ENCODE results near the gene OR51G2. TPM values are rescaled to one million over a fixed set of nuclear protein-coding genes. Genes with fewer than 3 reads are reported as not detected.
"Not testable (repeated sequence)": the region's sequence is repeated elsewhere in the genome, so short reads cannot be mapped to it uniquely, and the experiment has no call there.

Gene OR51G2, protein sequence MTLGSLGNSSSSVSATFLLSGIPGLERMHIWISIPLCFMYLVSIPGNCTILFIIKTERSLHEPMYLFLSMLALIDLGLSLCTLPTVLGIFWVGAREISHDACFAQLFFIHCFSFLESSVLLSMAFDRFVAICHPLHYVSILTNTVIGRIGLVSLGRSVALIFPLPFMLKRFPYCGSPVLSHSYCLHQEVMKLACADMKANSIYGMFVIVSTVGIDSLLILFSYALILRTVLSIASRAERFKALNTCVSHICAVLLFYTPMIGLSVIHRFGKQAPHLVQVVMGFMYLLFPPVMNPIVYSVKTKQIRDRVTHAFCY
- polyA plus RNA-seq (ENCODE audit: insufficient read length in 4 of 4) = not detected

DNA sequence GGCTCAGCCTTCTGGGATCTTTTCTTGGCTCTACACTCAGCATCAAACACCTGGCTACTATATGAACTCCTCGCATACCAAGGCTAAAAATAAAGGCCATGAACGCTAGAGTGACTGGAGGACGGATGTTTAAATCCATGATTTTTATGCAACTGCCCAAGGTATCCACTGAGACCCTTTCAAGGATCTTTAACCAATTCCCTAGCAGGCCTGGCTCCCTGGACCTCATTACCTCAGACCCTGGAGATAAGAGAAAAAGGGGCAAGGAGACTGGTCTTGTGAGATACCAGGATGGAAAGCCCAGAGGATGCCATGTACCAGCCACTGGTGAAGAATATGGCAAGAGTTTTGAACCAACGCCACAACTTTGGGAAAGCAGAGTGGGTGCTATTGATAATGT lies at the start of gene OR51G2:
OR51G2 (minus strand) TSS at position 101 of the 400 bp plus-strand sequence. CDS start 3,687 bp downstream, outside the sequence.
- no peak for DNase-seq (ENCODE audit: low read depth in 4 of 4, low spot score in 3 of 4)

GRCh38 chr11:4962816-4963215 lies 43.7 kb upstream of the OR51G2 start:
- DNase-seq (ENCODE audit: low read depth in 4 of 4, low spot score in 3 of 4) = no peak

GRCh38 chr11:4960877-4961276 lies 41.7 kb upstream of the OR51G2 start:
- DNase-seq (ENCODE audit: low read depth in 4 of 4, low spot score in 3 of 4) = no peak

GRCh38 chr11:4957396-4957795 lies 38.2 kb upstream of the OR51G2 start:
- DNase-seq (ENCODE audit: low read depth in 4 of 4, low spot score in 3 of 4) = no peak

- DNase-seq (ENCODE audit: low read depth in 4 of 4, low spot score in 3 of 4) = not testable (repeated sequence)
These were observed 36.5 kb upstream of the OR51G2 start, which contains the start of gene OR51A2 for GRCh38 chr11:4955613-4956012. Gene OR51A2 (minus strand): TSS chr11:4955713. CDS start chr11:4955713, 0 bp downstream.

GRCh38 chr11:4947505-4947904 lies 28.4 kb upstream of the OR51G2 start, which contains the start of gene OR51A4:
Gene OR51A4 (minus strand): TSS chr11:4947605. CDS start chr11:4947100, 505 bp downstream.
- DNase-seq (ENCODE audit: low read depth in 4 of 4, low spot score in 3 of 4) = no peak

- no peak for DNase-seq (ENCODE audit: low read depth in 4 of 4, low spot score in 3 of 4)
These were observed 17.6 kb upstream of the OR51G2 start for GRCh38 chr11:4936745-4937144.

- DNase-seq (ENCODE audit: low read depth in 4 of 4, low spot score in 3 of 4) = no peak
These were observed 13.6 kb upstream of the OR51G2 start for GRCh38 chr11:4932751-4933150.

GRCh38 chr11:4926608-4927007 lies 7.5 kb upstream of the OR51G2 start:
- DNase-seq (ENCODE audit: low read depth in 4 of 4, low spot score in 3 of 4) = no peak

DNA sequence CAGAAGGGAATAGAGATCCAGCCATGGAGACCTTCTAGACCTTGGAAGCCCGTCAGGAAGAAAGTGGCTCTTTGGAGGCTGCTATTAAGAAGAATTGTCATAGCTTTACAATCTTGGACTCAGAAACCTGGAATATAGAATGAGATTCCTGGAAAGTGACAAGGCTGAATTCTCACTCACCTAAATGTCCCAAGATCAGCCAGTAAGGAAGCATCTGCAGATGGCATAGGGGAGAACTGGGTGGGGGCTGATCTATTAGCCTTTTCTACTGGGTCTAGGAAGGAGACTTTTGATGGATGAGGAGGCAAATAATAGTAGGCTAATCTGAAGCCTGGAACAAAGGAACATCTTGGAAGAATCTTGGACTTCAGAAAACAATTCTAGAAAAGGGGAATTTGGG lies 5.1 kb upstream of the OR51G2 start, which contains the start of gene OR51G1:
OR51G1 (minus strand) TSS at position 101 of the 400 bp plus-strand sequence; CDS start at position 101, 0 bp downstream.
- no peak for DNase-seq (ENCODE audit: low read depth in 4 of 4, low spot score in 3 of 4)

DNA sequence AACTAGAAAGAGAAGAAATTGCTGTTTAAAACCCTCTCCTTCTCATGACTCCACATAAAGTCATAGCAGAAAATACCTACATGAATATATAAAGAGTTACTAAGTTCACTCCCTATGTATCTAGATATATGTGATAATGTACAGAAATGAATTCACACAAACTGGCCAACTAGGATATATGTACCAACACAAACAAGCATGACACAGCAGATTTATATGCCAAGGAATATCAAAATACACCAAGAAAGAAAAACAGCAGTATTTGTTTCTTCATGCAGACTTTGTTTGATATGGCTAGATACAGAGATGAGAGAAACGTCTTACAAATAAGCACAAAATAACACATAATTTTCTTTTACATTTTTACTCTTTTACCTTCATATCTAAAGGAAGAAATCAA lies 3.2 kb upstream of the OR51G2 start:
- DNase-seq (ENCODE audit: low read depth in 4 of 4, low spot score in 3 of 4) = no peak

DNA sequence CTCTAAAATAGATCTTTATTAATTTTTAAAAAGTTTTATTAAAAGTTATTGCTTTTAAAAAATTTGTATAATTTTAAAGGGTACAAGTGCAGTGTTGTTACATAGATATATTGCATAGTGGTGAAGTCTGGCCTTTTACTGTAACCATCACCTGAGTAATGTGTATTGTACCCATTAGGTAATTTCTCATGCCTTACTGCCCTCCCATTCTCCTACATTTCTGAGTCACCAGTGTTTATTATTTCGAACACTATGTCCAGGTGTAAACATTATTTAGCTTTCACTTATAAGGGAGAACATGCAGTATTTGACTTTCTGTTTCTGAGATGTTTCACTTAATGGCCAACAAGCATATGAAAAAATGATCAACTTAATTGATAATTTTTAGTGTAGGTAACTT lies 2.6 kb upstream of the OR51G2 start:
- DNase-seq (ENCODE audit: low read depth in 4 of 4, low spot score in 3 of 4) = no peak

DNA sequence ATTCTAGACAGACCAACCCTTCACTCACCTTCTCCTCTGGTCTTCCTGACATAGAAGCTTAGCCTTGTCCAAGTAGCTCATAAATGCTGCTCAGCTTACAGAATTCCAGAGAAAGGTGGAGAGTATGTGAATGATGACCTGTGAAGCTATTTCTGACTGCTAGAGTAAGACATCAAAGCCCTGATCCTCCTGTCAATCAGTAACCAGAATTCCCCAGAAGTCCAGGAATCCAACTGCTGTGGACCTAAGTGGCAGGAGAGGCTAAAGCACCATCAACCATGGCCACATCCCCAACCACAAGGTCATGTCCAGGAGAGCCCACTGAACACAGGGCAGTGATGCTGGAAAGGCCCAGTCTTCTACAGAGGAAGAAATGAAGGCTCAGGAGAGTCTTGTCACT lies 2.6 kb downstream of the OR51G2 start:
- peak in 3 of 4 donors; percentile 15 to 23 (median 18) for DNase-seq (ENCODE audit: low read depth in 4 of 4, low spot score in 3 of 4)

DNA sequence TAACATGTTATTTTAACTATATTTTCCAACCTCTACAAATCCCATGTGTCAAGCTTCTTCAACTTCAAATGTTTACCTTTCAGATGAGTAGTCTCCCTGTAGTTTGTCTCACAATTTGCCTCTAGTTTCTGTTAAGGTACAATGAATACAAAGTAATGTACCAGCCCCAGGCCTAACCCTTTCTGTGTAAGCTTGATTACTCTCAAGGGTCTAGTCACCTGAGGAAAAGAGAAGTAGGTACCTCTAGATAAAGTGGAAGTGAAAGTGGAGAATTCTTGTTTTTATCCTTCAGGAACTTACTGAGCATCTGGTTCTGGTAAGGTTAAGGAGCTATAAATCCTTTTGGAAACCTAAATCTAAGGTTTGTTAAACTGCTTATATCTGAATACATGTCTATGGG lies 15.7 kb downstream of the OR51G2 start, which contains the start of gene OR51A7:
OR51A7 (plus strand) TSS at position 300 of the 400 bp plus-strand sequence. CDS start 3,587 bp downstream, outside the sequence.
- DNase-seq (ENCODE audit: low read depth in 4 of 4, low spot score in 3 of 4) = no peak

DNA sequence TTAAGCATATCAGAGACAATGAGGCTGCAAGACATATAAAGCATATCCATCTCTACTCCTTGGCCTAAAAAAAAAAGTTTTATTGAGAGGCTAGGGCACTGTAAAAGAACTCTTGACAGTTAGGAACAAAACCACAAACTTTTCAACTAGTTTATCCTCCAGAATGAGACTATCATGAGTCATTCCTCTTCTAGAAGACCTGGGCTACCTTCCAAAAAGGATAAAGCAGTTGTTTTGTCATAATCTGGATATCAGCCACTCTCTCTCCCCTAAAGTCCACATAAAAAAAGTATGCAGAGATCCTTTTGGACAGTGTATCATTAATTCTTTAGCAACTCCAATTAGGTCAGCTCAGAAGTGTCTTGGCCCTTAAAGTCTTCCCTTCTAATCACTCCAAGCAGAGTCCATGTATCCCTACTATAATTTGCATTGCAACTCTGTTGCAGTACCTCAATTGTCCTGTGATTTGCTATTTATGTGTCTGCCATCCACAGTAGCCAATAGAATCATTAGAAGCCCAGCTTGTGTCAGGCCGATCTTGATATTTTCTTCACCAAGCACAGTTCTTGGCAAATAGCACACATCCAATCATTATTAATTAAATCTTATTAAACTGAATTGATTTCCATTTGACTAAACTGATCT lies 27.0 kb downstream of the OR51G2 start:
- DNase-seq (ENCODE audit: low read depth in 4 of 4, low spot score in 3 of 4) = no peak

DNA sequence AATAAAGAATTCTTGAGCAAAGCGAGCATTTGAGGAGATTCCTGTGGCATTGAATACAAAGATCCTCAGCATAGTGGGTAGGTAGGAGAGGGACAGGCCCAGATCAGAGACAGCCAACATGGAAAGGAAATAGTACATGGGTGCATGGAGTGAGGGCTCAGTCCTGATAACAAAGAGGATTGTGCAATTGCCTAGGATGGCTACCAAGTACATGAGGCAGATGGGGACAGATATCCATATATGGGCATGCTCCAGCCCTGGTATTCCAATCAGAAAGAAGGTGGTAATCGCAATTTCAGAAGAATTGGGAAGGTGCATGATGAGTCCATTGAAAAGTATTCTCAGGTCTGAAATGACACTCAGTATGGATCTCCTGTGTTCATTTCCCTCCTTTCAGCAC lies 28.9 kb downstream of the OR51G2 start:
- no peak for DNase-seq (ENCODE audit: low read depth in 4 of 4, low spot score in 3 of 4)

DNA sequence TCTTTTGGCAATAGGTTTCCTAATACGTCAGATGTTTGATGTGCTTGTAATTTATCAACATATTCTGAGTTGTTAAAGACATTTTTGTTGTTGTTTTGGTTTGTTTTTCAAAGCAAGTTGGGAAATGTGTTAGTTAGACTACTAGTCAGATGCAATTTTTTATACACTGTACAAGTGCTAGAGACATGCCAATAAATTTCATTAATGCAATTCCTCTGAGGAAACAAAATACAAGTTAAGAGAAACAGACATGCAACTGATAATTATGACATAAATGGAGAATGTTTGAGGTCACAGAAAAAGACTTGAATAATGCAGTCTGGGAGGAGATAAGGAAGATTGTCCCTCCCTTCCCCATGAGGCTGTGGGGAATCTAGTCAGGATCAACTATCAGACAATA lies 31.6 kb downstream of the OR51G2 start:
- no peak for DNase-seq (ENCODE audit: low read depth in 4 of 4, low spot score in 3 of 4)

GRCh38 chr11:4886186-4886585 lies 33.0 kb downstream of the OR51G2 start:
- DNase-seq (ENCODE audit: low read depth in 4 of 4, low spot score in 3 of 4) = no peak

DNA sequence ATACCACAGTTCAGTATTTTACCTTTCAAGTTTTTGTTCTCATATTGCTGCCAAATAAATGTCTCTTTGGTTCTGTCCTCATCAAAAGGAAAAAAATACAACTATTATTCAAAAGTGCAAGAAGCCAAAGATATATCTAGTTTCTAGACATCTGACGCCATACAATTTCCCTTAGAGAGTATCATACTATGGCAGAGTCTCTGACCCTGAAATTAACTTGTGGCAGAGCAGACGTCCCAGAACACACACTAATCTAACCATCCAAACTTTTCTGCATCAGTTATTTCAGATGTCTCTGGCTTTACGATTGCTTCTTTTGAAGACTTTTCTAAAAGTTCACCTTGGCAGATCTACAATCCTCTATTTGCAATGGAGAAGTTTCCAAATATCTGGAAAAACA lies 34.8 kb downstream of the OR51G2 start:
- DNase-seq (ENCODE audit: low read depth in 4 of 4, low spot score in 3 of 4) = no peak

GRCh38 chr11:4882543-4882942 lies 36.6 kb downstream of the OR51G2 start:
- no peak for DNase-seq (ENCODE audit: low read depth in 4 of 4, low spot score in 3 of 4)

DNA sequence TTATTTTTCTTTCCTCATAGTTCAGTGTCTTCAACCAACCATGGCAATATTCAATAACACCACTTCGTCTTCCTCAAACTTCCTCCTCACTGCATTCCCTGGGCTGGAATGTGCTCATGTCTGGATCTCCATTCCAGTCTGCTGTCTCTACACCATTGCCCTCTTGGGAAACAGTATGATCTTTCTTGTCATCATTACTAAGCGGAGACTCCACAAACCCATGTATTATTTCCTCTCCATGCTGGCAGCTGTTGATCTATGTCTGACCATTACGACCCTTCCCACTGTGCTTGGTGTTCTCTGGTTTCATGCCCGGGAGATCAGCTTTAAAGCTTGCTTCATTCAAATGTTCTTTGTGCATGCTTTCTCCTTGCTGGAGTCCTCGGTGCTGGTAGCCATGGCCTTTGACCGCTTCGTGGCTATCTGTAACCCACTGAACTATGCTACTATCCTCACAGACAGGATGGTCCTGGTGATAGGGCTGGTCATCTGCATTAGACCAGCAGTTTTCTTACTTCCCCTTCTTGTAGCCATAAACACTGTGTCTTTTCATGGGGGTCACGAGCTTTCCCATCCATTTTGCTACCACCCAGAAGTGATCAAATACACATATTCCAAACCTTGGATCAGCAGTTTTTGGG lies 37.2 kb downstream of the OR51G2 start, which contains the start of gene OR51T1:
OR51T1 (plus strand) TSS at position 41 of the 641 bp plus-strand sequence; CDS start at position 41, 0 bp downstream.
- peak in 1 of 4 donors; percentile 3 for DNase-seq (ENCODE audit: low read depth in 4 of 4, low spot score in 3 of 4)

Measured in right renal pelvis (tissue), 4 donors.